Stimulated activated CD4-positive, alpha-beta T cell treated with anti-CD3 and anti-CD28 coated beads, Interleukin-12 subunit alpha, Interleukin-12 subunit beta, amount 100 ng/mL, for 24 hours (primary cell): ENCODE data around the gene FGR.

Experiments
- DNase-seq, 2 experiments: peaks; one replicate each; pipeline ENCODE4 v3.0.0-alpha.2; 2020; ENCODE audit warnings: low read depth in 2 of 2

FGR gene

GRCh38 chr1:27616441-27616840, 18.5 kb downstream of the FGR start:
- DNase-seq: no peak

- DNase-seq: no peak
Observed at GRCh38 chr1:27615346-27616192, 19.4 kb downstream of the FGR start.

DNA sequence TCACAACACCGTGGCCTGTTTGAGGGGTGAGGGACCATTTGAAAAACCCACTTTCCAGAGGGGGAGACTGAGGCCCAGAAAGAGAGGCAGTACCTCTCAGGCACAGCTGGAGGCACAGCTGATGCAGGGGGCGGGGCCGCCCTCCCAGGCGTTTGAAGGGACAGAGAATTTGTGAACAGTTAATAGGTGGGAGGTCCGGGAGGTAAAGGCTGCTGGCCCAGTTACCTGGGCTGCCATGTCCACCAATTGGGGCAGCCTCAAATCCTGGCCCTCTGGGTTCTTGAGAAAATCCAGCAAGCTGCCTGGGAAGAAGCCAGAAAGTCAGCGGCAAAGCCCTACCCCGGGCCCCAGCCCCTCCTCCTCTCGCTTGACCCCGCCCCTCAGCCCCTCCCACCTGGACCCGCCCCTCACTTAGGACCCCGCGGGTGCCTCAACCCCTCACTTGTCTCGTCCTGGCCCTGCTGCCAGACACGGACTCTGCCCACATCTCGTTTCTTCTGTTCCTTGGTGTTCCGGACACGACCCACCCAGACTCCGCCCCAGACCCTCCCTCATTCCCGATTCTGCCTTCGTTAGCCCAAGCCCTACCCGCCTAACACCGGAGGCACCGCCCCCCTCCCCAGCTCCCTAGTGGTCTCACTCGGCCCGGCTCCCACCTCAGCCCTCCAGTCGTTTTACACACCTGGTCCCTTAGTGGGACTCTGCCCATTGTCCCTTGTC, 20.2 kb downstream of the FGR start:
- no peak for DNase-seq

- DNase-seq: no peak
Observed at GRCh38 chr1:27614043-27614624, 20.9 kb downstream of the FGR start.

- no peak for DNase-seq
Observed at GRCh38 chr1:27612718-27613117, 22.3 kb downstream of the FGR start.

DNA sequence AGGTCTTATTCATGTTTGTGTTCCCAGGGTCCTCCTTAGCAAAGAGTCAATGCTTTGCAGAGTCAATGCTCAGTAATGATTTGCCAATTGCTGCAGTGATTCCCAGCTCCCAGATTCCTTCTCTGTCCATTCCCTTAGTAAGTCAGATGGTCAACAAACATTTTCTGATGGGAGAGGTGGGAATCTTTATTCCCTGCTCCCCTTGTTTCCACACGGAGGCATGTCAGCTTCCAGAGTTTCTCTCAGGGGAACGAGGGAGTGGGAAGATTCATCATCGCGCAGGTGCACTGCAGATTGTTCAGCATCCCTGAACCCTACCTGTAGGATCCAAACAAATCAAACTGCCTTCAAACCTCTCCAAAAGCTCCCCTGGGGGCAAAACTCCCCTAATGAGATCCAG, 23.5 kb downstream of the FGR start:
- no peak for DNase-seq

DNA sequence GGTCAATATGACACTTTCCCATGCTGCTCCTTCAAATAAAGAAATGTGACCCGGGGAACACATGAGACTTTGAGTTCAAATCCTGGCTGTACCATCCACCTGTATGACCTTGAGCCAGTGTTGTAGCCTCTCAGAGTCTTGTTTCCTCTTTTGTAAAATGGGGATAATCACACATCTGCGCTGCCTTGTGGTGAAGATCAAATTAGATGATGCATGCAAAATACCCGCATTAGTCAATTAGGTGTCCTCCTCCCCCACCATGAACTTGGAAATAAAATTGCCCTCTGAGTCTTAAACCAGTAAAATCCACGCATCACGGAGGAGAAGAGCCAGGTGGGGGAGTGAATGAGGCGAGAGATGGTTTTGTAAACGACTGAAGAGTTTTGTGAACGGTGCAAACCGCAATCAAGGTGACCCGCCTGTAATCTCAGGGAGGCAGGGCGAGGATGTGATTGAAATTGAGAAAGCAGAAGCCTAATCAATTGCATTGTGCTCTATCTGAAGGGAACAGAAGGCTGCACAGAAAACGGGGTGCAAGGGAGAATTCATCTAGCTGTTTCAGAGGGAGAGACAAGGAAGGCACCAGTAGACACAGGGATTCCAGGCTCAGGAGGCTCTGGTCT, 25.3 kb downstream of the FGR start:
- DNase-seq: no peak

- DNase-seq: no peak
Observed at GRCh38 chr1:27609210-27609555, 25.8 kb downstream of the FGR start.

DNA sequence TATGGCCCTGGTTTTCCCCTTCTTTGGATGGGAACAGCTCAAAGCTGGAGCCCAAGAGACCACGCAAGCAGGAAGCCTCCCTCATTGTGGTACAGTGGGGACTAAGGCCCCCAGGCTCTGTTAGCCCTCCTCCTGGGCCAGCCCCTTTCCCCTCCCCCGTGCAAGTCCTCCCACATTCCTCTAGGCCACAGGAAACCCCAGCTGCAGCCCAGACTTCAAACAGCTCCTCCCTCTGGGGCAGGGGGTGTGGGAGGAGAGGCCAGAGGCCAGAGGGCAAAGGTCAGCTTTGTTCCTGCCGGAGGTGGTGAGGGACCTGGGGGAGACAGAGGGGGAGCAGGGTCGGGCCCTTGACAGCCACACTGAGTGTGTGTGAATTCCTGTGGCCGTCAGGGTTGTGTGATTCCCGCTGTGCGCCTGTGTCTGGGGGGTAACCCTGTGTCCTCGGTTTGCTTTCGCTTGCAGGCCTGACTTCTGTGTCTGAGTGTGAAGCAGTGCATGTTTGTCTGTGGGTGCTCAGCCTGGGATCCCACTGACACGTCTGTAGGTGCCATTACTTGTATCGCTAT, 27.7 kb downstream of the FGR start:
- no peak for DNase-seq

DNA sequence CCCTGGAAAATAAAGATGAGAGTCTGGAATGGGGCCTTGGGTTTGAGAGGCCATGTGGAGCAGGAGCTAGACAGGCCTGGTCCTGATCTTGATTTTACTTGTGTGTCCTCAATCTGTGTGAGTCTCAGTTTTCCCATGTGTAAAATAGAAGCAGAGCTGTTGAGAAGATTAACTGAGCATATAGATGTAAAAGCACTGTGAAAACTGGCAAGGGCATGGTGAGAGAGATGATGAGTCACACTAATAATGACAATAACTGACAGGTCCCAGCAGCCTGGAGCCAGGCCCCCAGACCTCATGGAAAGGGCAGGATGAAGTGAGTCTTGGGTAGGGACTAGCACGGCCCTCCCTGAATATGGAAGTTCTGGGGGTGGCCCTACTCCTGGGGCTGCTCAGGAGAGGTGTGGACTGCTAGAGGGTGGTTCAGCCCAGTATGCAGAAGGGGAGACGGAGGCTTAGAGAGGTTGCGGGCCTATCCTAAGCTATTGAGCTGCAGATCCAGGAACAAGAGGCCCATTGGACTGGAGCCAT, 28.2 kb downstream of the FGR start:
- no peak for DNase-seq

- DNase-seq: peak; percentile 43 to 48
Observed at GRCh38 chr1:27605796-27606707, 28.9 kb downstream of the FGR start.

DNA sequence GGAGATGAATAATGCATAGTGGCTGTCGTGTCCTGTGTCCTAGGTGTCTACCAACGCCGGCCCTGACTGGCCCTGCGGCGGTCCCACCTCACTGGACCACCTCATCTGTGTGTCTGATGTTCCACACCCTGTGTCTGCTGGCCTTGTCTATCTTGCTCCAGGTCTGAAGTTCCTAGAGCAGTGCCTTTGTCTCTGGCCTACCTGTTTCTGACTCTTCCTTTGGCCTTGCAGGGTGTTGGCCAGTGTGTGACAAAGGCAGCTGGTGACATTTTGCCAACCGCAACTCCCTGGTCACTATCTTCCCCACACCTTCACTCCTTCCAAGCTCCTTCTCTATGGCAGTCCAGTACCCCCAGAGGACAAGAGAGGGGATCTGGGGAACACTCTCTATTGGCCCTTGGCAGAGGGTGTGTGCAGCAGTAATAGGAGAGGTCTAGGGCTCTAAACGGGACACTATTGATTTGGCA, 29.7 kb downstream of the FGR start:
- no peak for DNase-seq

GRCh38 chr1:27604579-27605299, 30.2 kb downstream of the FGR start:
- DNase-seq: no peak

- DNase-seq: peak; percentile 71 to 88
Observed at GRCh38 chr1:27603681-27604578, 31.1 kb downstream of the FGR start, which contains the start of gene AHDC1. Gene AHDC1 (minus strand): TSS chr1:27604144. CDS start chr1:27552115, 52,029 bp downstream.

GRCh38 chr1:27603309-27603680, 31.7 kb downstream of the FGR start:
- DNase-seq: no peak

- DNase-seq: no peak
Observed at GRCh38 chr1:27602462-27603308, 32.3 kb downstream of the FGR start.

DNA sequence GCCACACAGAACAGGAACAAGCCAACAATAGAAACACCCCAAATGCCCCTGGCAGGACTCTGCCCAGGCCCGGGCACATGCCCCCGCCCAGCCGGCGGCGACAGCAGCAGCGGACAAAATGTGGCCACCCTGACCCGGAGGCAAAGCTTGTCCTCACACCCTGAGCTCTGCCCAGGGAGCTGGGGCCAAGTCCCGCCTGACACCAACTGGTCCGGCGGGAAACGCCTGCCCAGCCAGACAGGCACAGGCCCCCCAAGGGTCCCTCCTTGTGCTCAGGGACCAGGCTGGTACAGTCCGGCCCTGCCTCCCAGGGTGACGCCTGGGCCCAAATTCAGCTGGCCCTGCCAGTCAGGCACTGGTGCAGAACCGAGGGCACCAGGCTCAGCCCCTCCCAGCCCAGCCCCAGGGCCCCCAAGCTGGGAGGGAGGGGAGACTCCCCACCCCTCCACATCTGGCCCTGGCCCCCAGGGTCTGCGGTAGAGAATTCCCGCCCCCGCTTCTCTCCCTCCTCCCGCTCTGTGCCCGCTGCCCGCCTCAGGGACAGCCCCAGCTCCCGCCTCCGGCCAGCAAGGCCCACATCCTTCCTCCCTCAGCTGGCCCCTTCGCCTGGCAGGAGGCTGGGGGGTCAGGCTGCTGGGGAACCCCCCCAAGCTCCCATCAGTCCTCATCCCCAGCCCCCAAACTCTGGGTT, 33.1 kb downstream of the FGR start:
- no peak for DNase-seq
